HEK293 (cell line): ENCODE results near the gene HLA-DQB1.

Experiments
- BCL11A ChIP-seq: fragments of 450-650 bp; formaldehyde crosslinking; IDR thresholded peaks from 2 replicates; pipeline ENCODE4 v1.5.1; 2016; ENCODE audit warnings: low read depth, missing biosample characterization, missing genetic modification characterization
- ELK4 ChIP-seq: IDR thresholded peaks from 2 replicates; pipeline ENCODE4 v1.6.1; 2011; ENCODE audit warnings: mild to moderate bottlenecking, low read depth, low read length, borderline replicate concordance
- KLF10 ChIP-seq: fragments of 450-650 bp; IDR thresholded peaks from 2 replicates; pipeline ENCODE4 v1.5.1; 2018; ENCODE audit warnings: missing biosample characterization, mild to moderate bottlenecking, missing genetic modification characterization
- ZNF140 ChIP-seq: fragments of 450-650 bp; formaldehyde crosslinking; IDR thresholded peaks from 2 replicates; pipeline ENCODE4 v1.5.1; 2016; ENCODE audit warnings: missing biosample characterization, missing genetic modification characterization
- ZNF146 ChIP-seq: fragments of 450-650 bp; formaldehyde crosslinking; IDR thresholded peaks from 2 replicates; pipeline ENCODE4 v1.5.1; 2016; ENCODE audit warnings: missing biosample characterization, missing genetic modification characterization
- ZNF23 ChIP-seq: fragments of 450-650 bp; formaldehyde crosslinking; IDR thresholded peaks from 2 replicates; pipeline ENCODE4 v1.5.1; 2016; ENCODE audit warnings: missing biosample characterization, missing genetic modification characterization, borderline replicate concordance
- ZNF274 ChIP-seq, 2 experiments: fragments of 200-500 bp in 1 of 2; fragments of 450-650 bp in 1 of 2; sonication (Bioruptor generic) in 1 of 2; formaldehyde crosslinking in 1 of 2; IDR thresholded peaks; 2 replicates each; pipeline versions ENCODE4 v1.5.1 to v1.6.1; 2014 to 2016; ENCODE audit warnings: borderline replicate concordance in 1 of 2, inconsistent platforms in 1 of 2, low read length in 1 of 2, missing biosample characterization in 1 of 2, missing genetic modification characterization in 1 of 2
- ZNF324 ChIP-seq: fragments of 450-650 bp; formaldehyde crosslinking; IDR thresholded peaks from 2 replicates; pipeline ENCODE4 v1.5.1; 2016; ENCODE audit warnings: missing biosample characterization, missing genetic modification characterization
- ZNF354C ChIP-seq: fragments of 450-650 bp; formaldehyde crosslinking; IDR thresholded peaks from 2 replicates; pipeline ENCODE4 v1.5.1; 2016; ENCODE audit warnings: missing biosample characterization, missing genetic modification characterization, low read depth, borderline replicate concordance
- ZNF549 ChIP-seq: fragments of 450-650 bp; IDR thresholded peaks from 2 replicates; pipeline ENCODE4 v1.5.1; 2018; ENCODE audit warnings: missing biosample characterization, missing genetic modification characterization, mild to moderate bottlenecking, inconsistent platforms, moderate library complexity
- ZNF561 ChIP-seq: fragments of 450-650 bp; IDR thresholded peaks from 2 replicates; pipeline ENCODE4 v1.5.1; 2018; ENCODE audit warnings: missing biosample characterization, missing genetic modification characterization, borderline replicate concordance
- ZNF660 ChIP-seq: fragments of 450-650 bp; IDR thresholded peaks from 2 replicates; pipeline ENCODE4 v1.5.1; 2018; ENCODE audit warnings: missing biosample characterization, mild to moderate bottlenecking, missing genetic modification characterization
- TF ChIP-seq, protein P1 (sequence below): fragments of 450-650 bp; formaldehyde crosslinking; IDR thresholded peaks from 2 replicates; pipeline ENCODE4 v1.5.1; 2016; ENCODE audit warnings: missing biosample characterization, missing genetic modification characterization
- TF ChIP-seq, protein P2 (sequence below): fragments of 450-650 bp; formaldehyde crosslinking; IDR thresholded peaks from 2 replicates; pipeline ENCODE4 v1.5.1; 2017; ENCODE audit warnings: missing biosample characterization, missing genetic modification characterization

- TF ChIP-seq BCL11A (tag by site-specific recombination) (no peak), KLF10 (no peak), ZNF324 (tag by site-specific recombination) (no peak), ELK4 (no peak), ZNF549 (tag by site-specific recombination) (no peak), ZNF561 (tag by site-specific recombination) (no peak), ZNF660 (no peak), ZNF354C (tag by site-specific recombination) (no peak), ZNF23 (tag by site-specific recombination) (no peak), ZNF140 (tag by site-specific recombination) (no peak), ZNF274 (IDR thresholded peaks at IDR 0.05; ENCODE audit: low read length) (no peak), ZNF274 (tag by site-specific recombination; IDR thresholded peaks at IDR 0.05; ENCODE audit: borderline replicate concordance) (no peak), ZNF146 (tag by site-specific recombination) (no peak)
- TF ChIP-seq, protein P1, sequence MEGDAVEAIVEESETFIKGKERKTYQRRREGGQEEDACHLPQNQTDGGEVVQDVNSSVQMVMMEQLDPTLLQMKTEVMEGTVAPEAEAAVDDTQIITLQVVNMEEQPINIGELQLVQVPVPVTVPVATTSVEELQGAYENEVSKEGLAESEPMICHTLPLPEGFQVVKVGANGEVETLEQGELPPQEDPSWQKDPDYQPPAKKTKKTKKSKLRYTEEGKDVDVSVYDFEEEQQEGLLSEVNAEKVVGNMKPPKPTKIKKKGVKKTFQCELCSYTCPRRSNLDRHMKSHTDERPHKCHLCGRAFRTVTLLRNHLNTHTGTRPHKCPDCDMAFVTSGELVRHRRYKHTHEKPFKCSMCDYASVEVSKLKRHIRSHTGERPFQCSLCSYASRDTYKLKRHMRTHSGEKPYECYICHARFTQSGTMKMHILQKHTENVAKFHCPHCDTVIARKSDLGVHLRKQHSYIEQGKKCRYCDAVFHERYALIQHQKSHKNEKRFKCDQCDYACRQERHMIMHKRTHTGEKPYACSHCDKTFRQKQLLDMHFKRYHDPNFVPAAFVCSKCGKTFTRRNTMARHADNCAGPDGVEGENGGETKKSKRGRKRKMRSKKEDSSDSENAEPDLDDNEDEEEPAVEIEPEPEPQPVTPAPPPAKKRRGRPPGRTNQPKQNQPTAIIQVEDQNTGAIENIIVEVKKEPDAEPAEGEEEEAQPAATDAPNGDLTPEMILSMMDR (tag by site-specific recombination) = no peak
- TF ChIP-seq, protein P2, sequence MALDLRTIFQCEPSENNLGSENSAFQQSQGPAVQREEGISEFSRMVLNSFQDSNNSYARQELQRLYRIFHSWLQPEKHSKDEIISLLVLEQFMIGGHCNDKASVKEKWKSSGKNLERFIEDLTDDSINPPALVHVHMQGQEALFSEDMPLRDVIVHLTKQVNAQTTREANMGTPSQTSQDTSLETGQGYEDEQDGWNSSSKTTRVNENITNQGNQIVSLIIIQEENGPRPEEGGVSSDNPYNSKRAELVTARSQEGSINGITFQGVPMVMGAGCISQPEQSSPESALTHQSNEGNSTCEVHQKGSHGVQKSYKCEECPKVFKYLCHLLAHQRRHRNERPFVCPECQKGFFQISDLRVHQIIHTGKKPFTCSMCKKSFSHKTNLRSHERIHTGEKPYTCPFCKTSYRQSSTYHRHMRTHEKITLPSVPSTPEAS (tag by site-specific recombination) = no peak
Measured at GRCh38 chr6:32668226-32668747, 1.8 kb upstream of the HLA-DQB1 start.
